ENCODE results near the gene XKR7.

XKR7 gene

GRCh38 chr20:32003325-32003724 lies 35.4 kb downstream of the XKR7 start:
- H3K4me3 ChIP-seq (replicated peaks; ENCODE audit: low read depth, low read length), result no peak overlapping the region
- TF ChIP-seq, protein P1, sequence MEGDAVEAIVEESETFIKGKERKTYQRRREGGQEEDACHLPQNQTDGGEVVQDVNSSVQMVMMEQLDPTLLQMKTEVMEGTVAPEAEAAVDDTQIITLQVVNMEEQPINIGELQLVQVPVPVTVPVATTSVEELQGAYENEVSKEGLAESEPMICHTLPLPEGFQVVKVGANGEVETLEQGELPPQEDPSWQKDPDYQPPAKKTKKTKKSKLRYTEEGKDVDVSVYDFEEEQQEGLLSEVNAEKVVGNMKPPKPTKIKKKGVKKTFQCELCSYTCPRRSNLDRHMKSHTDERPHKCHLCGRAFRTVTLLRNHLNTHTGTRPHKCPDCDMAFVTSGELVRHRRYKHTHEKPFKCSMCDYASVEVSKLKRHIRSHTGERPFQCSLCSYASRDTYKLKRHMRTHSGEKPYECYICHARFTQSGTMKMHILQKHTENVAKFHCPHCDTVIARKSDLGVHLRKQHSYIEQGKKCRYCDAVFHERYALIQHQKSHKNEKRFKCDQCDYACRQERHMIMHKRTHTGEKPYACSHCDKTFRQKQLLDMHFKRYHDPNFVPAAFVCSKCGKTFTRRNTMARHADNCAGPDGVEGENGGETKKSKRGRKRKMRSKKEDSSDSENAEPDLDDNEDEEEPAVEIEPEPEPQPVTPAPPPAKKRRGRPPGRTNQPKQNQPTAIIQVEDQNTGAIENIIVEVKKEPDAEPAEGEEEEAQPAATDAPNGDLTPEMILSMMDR (IDR thresholded peaks at IDR 0.05; ENCODE audit: low read depth, low read length, missing control alignments), result no peak
- DNase-seq (ENCODE audit: extremely low read depth, low read depth), result no peak

- H3K4me3 ChIP-seq (replicated peaks; ENCODE audit: low read depth, low read length), result no peak overlapping the region
- TF ChIP-seq, protein P1 (IDR thresholded peaks at IDR 0.05; ENCODE audit: low read depth, low read length, missing control alignments), result no peak
- DNase-seq (ENCODE audit: extremely low read depth, low read depth), result no peak
Observed at GRCh38 chr20:32004963-32005362, 37.0 kb downstream of the XKR7 start.

DNA sequence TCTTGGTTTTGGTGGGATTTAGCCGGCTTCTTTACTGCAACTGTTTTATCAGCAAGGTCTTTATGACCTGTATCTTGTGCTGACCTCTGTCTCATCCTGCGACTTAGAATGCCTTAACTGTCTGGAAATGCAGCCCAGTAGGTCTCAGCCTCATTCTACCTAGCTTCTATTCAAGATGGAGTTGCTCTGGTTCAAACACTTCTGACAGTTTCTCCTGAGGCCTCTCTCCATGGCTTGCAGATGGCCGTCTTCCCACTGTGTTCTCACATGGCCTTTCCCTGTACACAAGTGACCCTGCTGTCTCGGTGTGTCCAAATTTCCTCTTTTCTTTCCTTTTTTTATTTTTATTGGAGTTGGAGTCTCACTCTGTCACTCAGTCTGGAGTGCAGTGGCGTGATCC lies 38.1 kb downstream of the XKR7 start:
- H3K4me3 ChIP-seq (replicated peaks; ENCODE audit: low read depth, low read length), result no peak overlapping the region
- TF ChIP-seq, protein P1 (IDR thresholded peaks at IDR 0.05; ENCODE audit: low read depth, low read length, missing control alignments), result no peak
- no peak for DNase-seq (ENCODE audit: extremely low read depth, low read depth)

- DNase-seq (ENCODE audit: extremely low read depth, low read depth), result no peak
- no peak overlapping the region for H3K4me3 ChIP-seq (replicated peaks; ENCODE audit: low read depth, low read length)
- TF ChIP-seq, protein P1 (IDR thresholded peaks at IDR 0.05; ENCODE audit: low read depth, low read length, missing control alignments), result no peak
Observed at GRCh38 chr20:32006841-32007786, 39.2 kb downstream of the XKR7 start.

GRCh38 chr20:32007787-32008616 lies 40.1 kb downstream of the XKR7 start:
- DNase-seq (ENCODE audit: extremely low read depth, low read depth), result peak; percentile 10
- TF ChIP-seq, protein P1 (IDR thresholded peaks at IDR 0.05; ENCODE audit: low read depth, low read length, missing control alignments), result no peak
- no peak overlapping the region for H3K4me3 ChIP-seq (replicated peaks; ENCODE audit: low read depth, low read length)

DNA sequence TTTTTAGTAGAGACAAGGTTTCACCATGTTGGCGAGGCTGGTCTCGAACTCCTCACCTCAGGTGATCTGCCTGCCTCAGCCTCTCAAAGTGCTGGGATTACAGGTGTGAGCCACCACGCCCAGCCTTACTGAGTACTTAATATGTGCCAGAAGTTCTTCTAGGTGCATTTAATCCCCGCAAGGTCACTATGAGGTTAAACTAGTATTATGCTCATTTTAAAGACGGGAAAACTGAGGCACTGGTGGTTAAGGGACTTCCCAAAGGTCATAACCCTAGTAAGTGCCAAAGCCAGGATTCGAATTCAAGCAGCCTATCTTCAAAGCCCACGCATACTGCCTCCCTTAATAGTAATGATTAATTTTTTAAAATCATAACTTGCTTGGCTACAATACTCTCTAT lies 41.6 kb downstream of the XKR7 start:
- TF ChIP-seq, protein P1 (IDR thresholded peaks at IDR 0.05; ENCODE audit: low read depth, low read length, missing control alignments), result no peak
- no peak overlapping the region for H3K4me3 ChIP-seq (replicated peaks; ENCODE audit: low read depth, low read length)
- DNase-seq (ENCODE audit: extremely low read depth, low read depth), result no peak
